Stimulated activated CD4-positive, alpha-beta T cell treated with anti-CD3 and anti-CD28 coated beads, Interleukin-2, amount 100 ng/mL, for 4 hours (primary cell): Measurements from ENCODE around the gene PRR19.
A peak's percentile ranks its signal among the peaks of the same experiment; 100 is the strongest.
"Not testable (repeated sequence)": the region's sequence is repeated elsewhere in the genome, so short reads cannot be mapped to it uniquely, and the experiment has no call there.

Experiments
- DNase-seq: peaks from one replicate; pipeline ENCODE4 v3.0.0-alpha.2; 2020; ENCODE audit warnings: low read depth

Gene PRR19

GRCh38 chr19:42301646-42302203, at the start of gene PRR19:
PRR19 (plus strand) TSS chr19:42302132; CDS start chr19:42309585, 7,453 bp downstream.
- no peak for DNase-seq

GRCh38 chr19:42252365-42253244, 49.3 kb upstream of the PRR19 start:
- DNase-seq = no peak

GRCh38 chr19:42253245-42254088, 48.5 kb upstream of the PRR19 start:
- peak; percentile 47 for DNase-seq

GRCh38 chr19:42254089-42254849, 47.7 kb upstream of the PRR19 start:
- DNase-seq = peak; percentile 77

GRCh38 chr19:42254850-42255765, 46.8 kb upstream of the PRR19 start, which contains the start of gene ERF:
ERF (minus strand) TSS chr19:42255128; CDS start chr19:42254999, 129 bp downstream.
- DNase-seq = peak; percentile 90

GRCh38 chr19:42255766-42256745, 45.9 kb upstream of the PRR19 start:
- DNase-seq = no peak

- DNase-seq = not testable (repeated sequence)
Observed at GRCh38 chr19:42257842-42258241, 44.1 kb upstream of the PRR19 start.

GRCh38 chr19:42261763-42262162, 40.2 kb upstream of the PRR19 start:
- DNase-seq = no peak

- DNase-seq = not testable (repeated sequence)
Observed at GRCh38 chr19:42266105-42266504, 35.8 kb upstream of the PRR19 start.

GRCh38 chr19:42266928-42267603, 34.9 kb upstream of the PRR19 start:
- not testable (repeated sequence) for DNase-seq

GRCh38 chr19:42267644-42268141, 34.2 kb upstream of the PRR19 start:
- no peak for DNase-seq

GRCh38 chr19:42268142-42268703, 33.7 kb upstream of the PRR19 start:
- peak; percentile 99 for DNase-seq

GRCh38 chr19:42268704-42269477, 33.0 kb upstream of the PRR19 start, which contains the start of gene CIC:
CIC (plus strand) TSS chr19:42269252; CDS start chr19:42271784, 2,532 bp downstream.
- DNase-seq = peak; percentile 99

- DNase-seq = no peak
Observed at GRCh38 chr19:42269478-42270345, 32.2 kb upstream of the PRR19 start.

- DNase-seq = peak; percentile 35
Observed at GRCh38 chr19:42270346-42271044, 31.4 kb upstream of the PRR19 start.

GRCh38 chr19:42271045-42271419, 30.9 kb upstream of the PRR19 start:
- no peak for DNase-seq
